OCI-LY1 (cell line): ENCODE measurements around the gene MT3.

Experiments used
- H2AFZ ChIP-seq: fragments of 200-600 bp; sonication (generic), shearing (Covaris generic); 2 replicates; pipeline ENCODE4 v1.6.0; 2014; ENCODE audit warnings: antibody characterized with exemption, mild to moderate bottlenecking, low read length
- H3F3A ChIP-seq: fragments of 200-600 bp; sonication (generic), shearing (Covaris generic); 2 replicates; pipeline ENCODE4 v1.6.0; 2014; ENCODE audit warnings: mild to moderate bottlenecking, antibody characterized with exemption, low read length, moderate library complexity; ENCODE audit not compliant: insufficient read depth
- H3K27ac ChIP-seq: fragments of 200-600 bp; sonication (generic); 2 replicates; pipeline ENCODE4 v1.5.1; 2014; ENCODE audit warnings: low read length, mixed run types, mild to moderate bottlenecking, low read depth; ENCODE audit not compliant: poor library complexity, severe bottlenecking
- H3K27me3 ChIP-seq: fragments of 200-600 bp; sonication (generic); 2 replicates; pipeline ENCODE4 v1.6.0; 2014; ENCODE audit warnings: antibody characterized with exemption, mild to moderate bottlenecking, low read length, moderate library complexity; ENCODE audit not compliant: insufficient read depth
- H3K36me3 ChIP-seq: fragments of 200-600 bp; sonication (generic); 2 replicates; pipeline ENCODE4 v1.6.1; 2014; ENCODE audit warnings: mild to moderate bottlenecking, antibody characterized with exemption, low read length, moderate library complexity, mixed read lengths; ENCODE audit not compliant: insufficient read depth
- H3K4me1 ChIP-seq: fragments of 200-600 bp; sonication (generic); 2 replicates; pipeline ENCODE4 v1.5.1; 2014; ENCODE audit warnings: mild to moderate bottlenecking, low read length, moderate library complexity; ENCODE audit not compliant: insufficient read depth, severe bottlenecking
- H3K4me2 ChIP-seq: fragments of 200-600 bp; sonication (generic), shearing (Covaris generic); 2 replicates; pipeline ENCODE4 v1.6.1; 2014; ENCODE audit warnings: low read length
- H3K4me3 ChIP-seq: fragments of 200-600 bp; sonication (generic); 2 replicates; pipeline ENCODE4 v1.5.1; 2014; ENCODE audit warnings: low read length, low read depth, mild to moderate bottlenecking, mixed read lengths; ENCODE audit not compliant: poor library complexity, severe bottlenecking
- H3K79me2 ChIP-seq: fragments of 200-600 bp; shearing (Covaris generic); 2 replicates; pipeline ENCODE4 v1.6.1; 2016; ENCODE audit warnings: mixed run types, low read length, mixed read lengths; ENCODE audit not compliant: insufficient read depth
- H3K9ac ChIP-seq: fragments of 200-600 bp; sonication (generic), shearing (Covaris generic); 2 replicates; pipeline ENCODE4 v1.6.1; 2014; ENCODE audit warnings: mild to moderate bottlenecking, low read length, mixed read lengths
- H3K9me2 ChIP-seq: fragments of 200-600 bp; sonication (generic), shearing (Covaris generic); 2 replicates; pipeline ENCODE4 v1.6.1; 2014; ENCODE audit warnings: low read depth, mild to moderate bottlenecking, low read length, mixed read lengths
- H3K9me3 ChIP-seq: fragments of 200-600 bp; shearing (Covaris generic); 2 replicates; pipeline ENCODE4 v1.6.1; 2014; ENCODE audit warnings: low read length, mixed read lengths
- H4K20me1 ChIP-seq: fragments of 200-600 bp; sonication (generic), shearing (Covaris generic); 2 replicates; pipeline ENCODE4 v1.6.0; 2016; ENCODE audit warnings: mild to moderate bottlenecking, low read length; ENCODE audit not compliant: insufficient read depth
- EZH2 ChIP-seq: fragments of 200-600 bp; sonication (generic), shearing (Covaris generic); IDR thresholded peaks from 2 replicates; pipeline ENCODE4 v1.8.0; 2017; ENCODE audit warnings: borderline replicate concordance, mixed run types, mild to moderate bottlenecking, antibody characterized with exemption, low read length, moderate library complexity, mixed read lengths
- TF ChIP-seq, protein P1 (sequence below): fragments of 200-600 bp; sonication (generic), shearing (Covaris generic); IDR thresholded peaks from 2 replicates; pipeline ENCODE4 v1.5.1; 2017; ENCODE audit warnings: mild to moderate bottlenecking, antibody characterized with exemption, low read length, moderate library complexity, mixed read lengths

MT3 gene

DNA sequence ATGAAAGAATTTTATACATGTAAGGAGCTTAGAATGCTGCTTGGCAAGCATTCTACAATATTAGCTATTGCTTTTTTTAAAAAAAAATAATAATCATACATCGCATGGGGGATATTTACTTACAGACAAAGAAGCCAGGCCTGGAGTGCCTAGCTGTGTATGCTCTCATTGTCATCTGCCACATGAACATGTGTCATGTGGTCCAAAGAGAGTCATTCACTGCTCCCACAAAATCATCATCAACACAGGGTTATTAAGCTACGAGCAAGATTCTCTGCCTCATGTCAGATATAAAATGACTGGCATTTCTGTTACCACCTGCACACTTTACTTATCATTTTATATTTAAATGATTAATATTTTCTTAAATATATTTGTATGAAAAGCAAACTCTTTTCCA lies 34.3 kb downstream of the MT3 start:
- Histone ChIP-seq H3K79me2 (no peaks in the 10 kb centered on the region), H3K4me2 (no peak overlapping the region), H3K27me3 (no peaks in the 10 kb centered on the region), H3K4me1 (no peaks in the 10 kb centered on the region), H3K9ac (no peak overlapping the region), H3F3A (no peaks in the 10 kb centered on the region), H2AFZ (no peak overlapping the region), H3K9me3 (no peaks in the 10 kb centered on the region), H3K9me2 (no peaks in the 10 kb centered on the region), H3K36me3 (no peaks in the 10 kb centered on the region), H4K20me1 (no peaks in the 10 kb centered on the region), H3K27ac (no peak overlapping the region), H3K4me3 (no peak overlapping the region)
- no peak for TF ChIP-seq EZH2
- TF ChIP-seq, protein P1, sequence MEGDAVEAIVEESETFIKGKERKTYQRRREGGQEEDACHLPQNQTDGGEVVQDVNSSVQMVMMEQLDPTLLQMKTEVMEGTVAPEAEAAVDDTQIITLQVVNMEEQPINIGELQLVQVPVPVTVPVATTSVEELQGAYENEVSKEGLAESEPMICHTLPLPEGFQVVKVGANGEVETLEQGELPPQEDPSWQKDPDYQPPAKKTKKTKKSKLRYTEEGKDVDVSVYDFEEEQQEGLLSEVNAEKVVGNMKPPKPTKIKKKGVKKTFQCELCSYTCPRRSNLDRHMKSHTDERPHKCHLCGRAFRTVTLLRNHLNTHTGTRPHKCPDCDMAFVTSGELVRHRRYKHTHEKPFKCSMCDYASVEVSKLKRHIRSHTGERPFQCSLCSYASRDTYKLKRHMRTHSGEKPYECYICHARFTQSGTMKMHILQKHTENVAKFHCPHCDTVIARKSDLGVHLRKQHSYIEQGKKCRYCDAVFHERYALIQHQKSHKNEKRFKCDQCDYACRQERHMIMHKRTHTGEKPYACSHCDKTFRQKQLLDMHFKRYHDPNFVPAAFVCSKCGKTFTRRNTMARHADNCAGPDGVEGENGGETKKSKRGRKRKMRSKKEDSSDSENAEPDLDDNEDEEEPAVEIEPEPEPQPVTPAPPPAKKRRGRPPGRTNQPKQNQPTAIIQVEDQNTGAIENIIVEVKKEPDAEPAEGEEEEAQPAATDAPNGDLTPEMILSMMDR: no peak

DNA sequence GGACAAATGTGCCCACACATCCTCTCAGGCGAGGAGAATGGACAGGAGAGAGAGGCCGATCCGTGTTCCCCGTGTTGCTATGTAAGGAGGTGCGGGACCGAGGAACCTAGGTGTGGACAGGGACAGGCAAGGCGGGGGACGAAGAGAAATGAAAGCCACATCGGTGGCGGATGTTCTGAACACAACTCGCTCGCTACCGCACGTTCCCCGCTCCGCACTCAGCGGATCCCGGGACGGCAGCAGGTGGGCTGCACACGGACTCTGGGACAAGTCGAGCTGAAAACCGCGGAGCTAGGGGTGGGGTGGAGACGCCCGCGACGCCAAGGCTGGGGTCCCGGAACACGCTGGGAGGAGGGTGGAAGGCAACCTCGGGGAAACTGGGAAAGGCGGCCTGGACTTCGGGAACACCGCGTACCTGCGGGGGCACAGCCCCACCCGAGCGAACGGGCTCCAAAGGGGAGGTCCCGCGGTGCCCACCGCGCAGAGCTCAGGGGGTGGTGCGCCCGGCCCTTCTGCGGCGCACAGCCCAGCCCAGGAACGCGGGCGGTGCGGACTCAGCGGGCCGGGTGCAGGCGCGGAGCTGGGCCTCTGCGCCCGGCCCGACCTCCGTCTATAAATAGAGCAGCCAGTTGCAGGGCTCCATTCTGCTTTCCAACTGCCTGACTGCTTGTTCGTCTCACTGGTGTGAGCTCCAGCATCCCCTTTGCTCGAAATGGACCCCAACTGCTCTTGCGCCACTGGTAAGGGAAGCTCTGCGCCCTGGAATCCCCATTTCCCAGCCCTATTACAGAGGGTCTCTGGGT lies 36.0 kb downstream of the MT3 start, which contains the start of gene MT1E:
MT1E (plus strand) TSS at position 642 of the 803 bp plus-strand sequence; CDS start at position 713, 71 bp downstream.
- no peak within 1 kb of the TSS for H3K9ac ChIP-seq
- no peaks in the 10 kb centered on the region for H3K79me2 ChIP-seq
- TF ChIP-seq EZH2: no peak
- TF ChIP-seq, protein P1: no peak
- no peaks in the 10 kb centered on the region for H3K27me3 ChIP-seq
- no peaks in the 10 kb centered on the region for H3K4me1 ChIP-seq
- H3K9me2 ChIP-seq: no peaks in the 10 kb centered on the region
- H3K27ac ChIP-seq: no peak within 1 kb of the TSS
- no peaks in the 10 kb centered on the region for H3F3A ChIP-seq
- H3K4me2 ChIP-seq: no peak within 1 kb of the TSS
- H3K4me3 ChIP-seq: no peak within 1 kb of the TSS
- no peaks in the 10 kb centered on the region for H3K9me3 ChIP-seq
- H3K36me3 ChIP-seq: no peaks in the 10 kb centered on the region
- no peaks in the 10 kb centered on the region for H4K20me1 ChIP-seq
- no peak within 1 kb of the TSS for H2AFZ ChIP-seq

DNA sequence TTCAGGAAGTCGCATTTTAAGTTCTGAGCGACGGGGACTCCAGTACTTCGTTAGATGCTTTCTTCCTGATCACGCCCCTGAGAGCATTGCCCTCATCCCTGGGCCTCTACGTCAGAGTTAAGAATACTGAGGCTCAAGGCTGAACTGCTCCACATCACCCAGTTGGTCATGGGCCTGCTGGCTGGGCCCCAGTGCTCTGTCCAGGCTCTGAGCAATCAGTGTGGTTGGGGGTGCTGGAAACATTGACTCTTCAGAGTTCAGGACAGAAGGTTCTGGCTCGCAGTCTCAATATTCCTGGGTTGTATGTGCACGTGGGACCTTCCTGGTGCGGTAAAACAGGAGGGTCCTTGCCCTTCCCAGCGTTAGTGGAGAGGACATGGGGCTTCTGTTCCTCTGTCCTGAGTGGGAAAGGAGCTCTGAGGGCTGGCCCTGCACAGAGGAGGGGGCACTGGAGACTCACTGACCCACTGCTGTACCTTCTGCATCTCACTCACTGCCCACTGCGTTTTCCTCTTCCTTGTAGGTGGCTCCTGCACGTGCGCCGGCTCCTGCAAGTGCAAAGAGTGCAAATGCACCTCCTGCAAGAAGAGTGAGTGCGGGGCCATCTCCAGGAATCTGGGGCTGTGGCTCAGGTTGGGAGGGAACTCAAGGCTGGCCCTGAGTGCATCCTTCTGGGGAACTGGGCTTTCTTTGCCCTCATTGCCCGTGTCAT lies 36.8 kb downstream of the MT3 start:
- no peaks in the 10 kb centered on the region for H3K9me3 ChIP-seq
- no peak overlapping the region for H2AFZ ChIP-seq
- no peaks in the 10 kb centered on the region for H3K27me3 ChIP-seq

More for the DNA sequence above, 36.8 kb downstream of the MT3 start:
- no peak for TF ChIP-seq EZH2
- TF ChIP-seq, protein P1: no peak
- H3K4me2 ChIP-seq: no peak overlapping the region
- H3K27ac ChIP-seq: no peak overlapping the region
- H3K4me3 ChIP-seq: no peak overlapping the region
- H3K9ac ChIP-seq: no peak overlapping the region
- H3K9me2 ChIP-seq: no peaks in the 10 kb centered on the region
- H3K36me3 ChIP-seq: no peaks in the 10 kb centered on the region
- H3K4me1 ChIP-seq: no peaks in the 10 kb centered on the region
- no peaks in the 10 kb centered on the region for H4K20me1 ChIP-seq
- no peaks in the 10 kb centered on the region for H3F3A ChIP-seq
- no peaks in the 10 kb centered on the region for H3K79me2 ChIP-seq
